A673 (cell line): ENCODE measurements around the gene GTPBP6.

ENCODE experiments used
- EZH2 ChIP-seq: fragments of 200-600 bp; sonication (generic); IDR thresholded peaks from 2 replicates; pipeline ENCODE4 v1.6.1; 2017; ENCODE audit warnings: borderline replicate concordance, low read depth, mild to moderate bottlenecking, mixed read lengths, antibody characterized with exemption, low read length; ENCODE audit not compliant: poor library complexity, severe bottlenecking
- TF ChIP-seq, protein P1 (sequence below): fragments of 300-800, 200-600 bp; sonication (generic); conservative IDR thresholded peaks from 2 replicates; pipeline ENCODE4 v1.5.1; 2017; ENCODE audit warnings: low read depth, mild to moderate bottlenecking, antibody characterized with exemption, low read length, moderate library complexity, mixed read lengths

DNA sequence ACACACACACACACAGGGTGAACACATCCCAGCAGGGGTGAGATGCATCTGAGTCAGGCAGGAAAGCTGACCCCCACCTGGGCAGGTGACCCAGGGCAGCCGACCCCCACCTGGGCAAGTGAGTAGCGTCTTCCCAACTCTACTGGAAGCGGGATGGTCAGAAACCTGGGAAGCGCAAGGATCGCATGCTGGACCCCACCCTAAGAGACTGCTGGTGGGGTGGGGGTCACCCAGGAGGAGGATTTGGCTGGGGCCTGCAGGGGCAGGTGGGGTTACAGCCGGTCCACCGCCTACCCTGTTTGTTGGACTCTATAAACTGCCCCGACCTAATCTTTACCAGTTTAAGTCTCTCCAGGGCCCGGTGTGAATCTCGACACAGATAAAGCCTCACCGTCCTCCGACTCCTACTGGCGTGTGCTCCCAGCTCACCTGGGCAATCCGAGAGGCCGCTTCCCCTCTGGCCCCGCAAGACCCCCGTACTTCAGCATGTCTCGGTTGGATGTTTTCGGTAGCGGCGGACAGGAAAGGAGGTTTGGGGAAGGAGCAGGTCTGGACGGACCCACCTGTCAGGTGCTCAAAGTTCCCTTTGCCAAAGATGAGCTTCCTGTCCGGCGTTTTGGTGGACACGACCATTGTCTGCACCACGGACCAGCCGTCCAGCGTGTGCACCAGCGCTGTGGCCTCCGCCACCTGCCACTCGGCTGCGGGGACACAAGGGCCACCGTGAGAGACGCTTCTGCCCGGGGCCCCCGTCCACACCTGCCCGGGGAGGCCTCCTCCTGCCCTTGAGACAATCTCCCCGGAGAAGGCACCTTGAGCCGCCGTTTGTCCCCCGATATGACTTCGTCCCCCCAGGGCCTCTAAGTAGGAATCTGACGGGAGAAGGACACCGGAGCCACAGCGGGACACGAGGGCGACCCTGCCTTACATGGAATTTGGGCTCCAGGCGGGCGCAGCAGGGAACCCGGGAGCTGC, 2.0 kb downstream of the GTPBP6 start:
- TF ChIP-seq, protein P1, sequence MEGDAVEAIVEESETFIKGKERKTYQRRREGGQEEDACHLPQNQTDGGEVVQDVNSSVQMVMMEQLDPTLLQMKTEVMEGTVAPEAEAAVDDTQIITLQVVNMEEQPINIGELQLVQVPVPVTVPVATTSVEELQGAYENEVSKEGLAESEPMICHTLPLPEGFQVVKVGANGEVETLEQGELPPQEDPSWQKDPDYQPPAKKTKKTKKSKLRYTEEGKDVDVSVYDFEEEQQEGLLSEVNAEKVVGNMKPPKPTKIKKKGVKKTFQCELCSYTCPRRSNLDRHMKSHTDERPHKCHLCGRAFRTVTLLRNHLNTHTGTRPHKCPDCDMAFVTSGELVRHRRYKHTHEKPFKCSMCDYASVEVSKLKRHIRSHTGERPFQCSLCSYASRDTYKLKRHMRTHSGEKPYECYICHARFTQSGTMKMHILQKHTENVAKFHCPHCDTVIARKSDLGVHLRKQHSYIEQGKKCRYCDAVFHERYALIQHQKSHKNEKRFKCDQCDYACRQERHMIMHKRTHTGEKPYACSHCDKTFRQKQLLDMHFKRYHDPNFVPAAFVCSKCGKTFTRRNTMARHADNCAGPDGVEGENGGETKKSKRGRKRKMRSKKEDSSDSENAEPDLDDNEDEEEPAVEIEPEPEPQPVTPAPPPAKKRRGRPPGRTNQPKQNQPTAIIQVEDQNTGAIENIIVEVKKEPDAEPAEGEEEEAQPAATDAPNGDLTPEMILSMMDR = no peak
- no peak for TF ChIP-seq EZH2
